ENCODE measurements around the gene THADA. TPM values are rescaled to one million over a fixed set of nuclear protein-coding genes. Genes with fewer than 3 reads are reported as not detected.

The THADA gene
- total RNA-seq, 3 donors from 2014 or later (not counting 1 experiment from before 2014, with no cell fraction given) = 34.1 to 35.7 (median 35.3) TPM

DNA sequence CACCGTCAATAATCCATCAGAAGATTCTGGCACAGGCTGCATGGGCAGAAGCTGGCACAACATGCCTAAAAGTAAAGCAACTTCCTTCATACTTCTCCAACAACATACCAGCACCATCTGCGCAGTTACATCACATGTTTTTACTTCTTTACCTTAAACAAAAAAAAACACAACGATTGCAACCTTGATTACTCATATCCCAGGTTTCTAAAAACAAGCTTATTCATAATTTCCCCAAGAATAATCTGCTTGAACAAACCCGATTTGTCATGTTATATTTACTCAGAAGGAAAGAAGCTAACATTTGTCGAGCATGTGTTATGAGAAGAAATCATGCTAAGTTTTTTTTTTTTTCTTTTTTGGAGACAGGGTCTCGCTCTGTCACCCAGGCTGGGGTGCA lies 54.7 kb downstream of the THADA start:
- Mint-ChIP-seq H3K27ac (no peak overlapping the region), H3K4me3 (no peak overlapping the region), H3K9me3 (no peaks in the 10 kb centered on the region), H3K27me3 (ENCODE audit: low read depth in 2 of 2) (no peaks in the 10 kb centered on the region), H3K4me1 (peaks cover 0 to 4% of the 10 kb centered on the region in 2 donors), H3K36me3 (no peaks in the 10 kb centered on the region)
- DNase-seq (no peak), ATAC-seq (no peak)
- Histone ChIP-seq H3K4me3 (ENCODE audit: low read length) (no peak overlapping the region), H3K27me3 (ENCODE audit: control insufficient read depth, insufficient read depth, low read length) (no peaks in the 10 kb centered on the region), H3K4me1 (ENCODE audit: control insufficient read depth, insufficient read depth, low read length) (peaks cover 4% of the 10 kb centered on the region), H3K36me3 (ENCODE audit: control insufficient read depth, insufficient read depth, low read length) (peaks cover 6% of the 10 kb centered on the region), H3K27ac (ENCODE audit: low read length) (no peak overlapping the region), H3K9me3 (ENCODE audit: control insufficient read depth, insufficient read depth, low read length) (no peaks in the 10 kb centered on the region)
- intact Hi-C loops (cut with micrococcal nuclease) = loop anchor here (10.0 kb wide), 1 partner anchor 686 kb away; no protein-coding TSS in a partner anchor
- TF ChIP-seq, protein P1, sequence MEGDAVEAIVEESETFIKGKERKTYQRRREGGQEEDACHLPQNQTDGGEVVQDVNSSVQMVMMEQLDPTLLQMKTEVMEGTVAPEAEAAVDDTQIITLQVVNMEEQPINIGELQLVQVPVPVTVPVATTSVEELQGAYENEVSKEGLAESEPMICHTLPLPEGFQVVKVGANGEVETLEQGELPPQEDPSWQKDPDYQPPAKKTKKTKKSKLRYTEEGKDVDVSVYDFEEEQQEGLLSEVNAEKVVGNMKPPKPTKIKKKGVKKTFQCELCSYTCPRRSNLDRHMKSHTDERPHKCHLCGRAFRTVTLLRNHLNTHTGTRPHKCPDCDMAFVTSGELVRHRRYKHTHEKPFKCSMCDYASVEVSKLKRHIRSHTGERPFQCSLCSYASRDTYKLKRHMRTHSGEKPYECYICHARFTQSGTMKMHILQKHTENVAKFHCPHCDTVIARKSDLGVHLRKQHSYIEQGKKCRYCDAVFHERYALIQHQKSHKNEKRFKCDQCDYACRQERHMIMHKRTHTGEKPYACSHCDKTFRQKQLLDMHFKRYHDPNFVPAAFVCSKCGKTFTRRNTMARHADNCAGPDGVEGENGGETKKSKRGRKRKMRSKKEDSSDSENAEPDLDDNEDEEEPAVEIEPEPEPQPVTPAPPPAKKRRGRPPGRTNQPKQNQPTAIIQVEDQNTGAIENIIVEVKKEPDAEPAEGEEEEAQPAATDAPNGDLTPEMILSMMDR (IDR thresholded peaks at IDR 0.05) = no peak
- WGBS (ENCODE audit: insufficient coverage) = 66% methylated on average over 6 of the region's 6 CpGs

DNA sequence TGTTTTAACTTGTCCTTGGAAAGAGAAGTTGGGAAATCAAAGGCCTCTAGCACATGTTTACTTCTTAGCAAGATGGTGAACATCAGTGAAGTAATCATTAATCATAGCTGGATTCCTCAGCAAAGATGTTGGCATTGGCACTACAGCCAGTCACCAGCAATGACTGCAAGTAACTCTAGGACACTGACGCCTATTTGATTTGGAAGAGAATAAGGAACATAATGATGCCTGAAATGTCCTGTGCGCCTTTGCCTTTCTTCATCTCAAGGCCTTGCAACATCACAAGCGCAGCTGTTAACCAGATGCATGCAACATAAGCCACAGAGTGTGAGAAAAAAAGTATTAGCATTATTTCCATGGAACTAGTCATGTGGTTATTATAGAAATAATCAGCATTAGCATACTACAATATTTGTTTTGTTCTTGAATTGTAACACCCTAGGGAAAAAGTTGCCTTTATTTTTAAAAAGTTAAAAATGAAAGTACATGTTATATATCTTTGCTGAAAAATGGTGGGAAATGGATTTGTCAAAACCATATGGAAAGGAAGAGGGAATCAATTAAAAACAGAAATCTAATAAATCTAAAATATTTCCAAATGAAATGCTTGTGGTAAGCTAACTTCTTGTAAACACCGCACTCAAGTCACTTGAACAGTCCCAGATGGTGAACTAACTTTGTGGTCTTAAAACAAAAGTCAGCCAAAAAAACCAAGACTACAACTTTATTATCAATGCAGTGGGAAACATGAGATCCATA lies 55.6 kb downstream of the THADA start:
- Histone ChIP-seq H3K36me3 (ENCODE audit: control insufficient read depth, insufficient read depth, low read length) (peaks cover 10% of the 10 kb centered on the region), H3K27me3 (ENCODE audit: control insufficient read depth, insufficient read depth, low read length) (no peaks in the 10 kb centered on the region), H3K9me3 (ENCODE audit: control insufficient read depth, insufficient read depth, low read length) (no peaks in the 10 kb centered on the region), H3K4me3 (ENCODE audit: low read length) (no peak overlapping the region), H3K27ac (ENCODE audit: low read length) (no peak overlapping the region), H3K4me1 (ENCODE audit: control insufficient read depth, insufficient read depth, low read length) (peaks cover 4% of the 10 kb centered on the region)
- Mint-ChIP-seq H3K9me3 (no peaks in the 10 kb centered on the region), H3K27ac (no peak overlapping the region), H3K4me3 (no peak overlapping the region), H3K4me1 (peaks cover 0 to 4% of the 10 kb centered on the region in 2 donors), H3K36me3 (no peaks in the 10 kb centered on the region), H3K27me3 (ENCODE audit: low read depth in 2 of 2) (no peaks in the 10 kb centered on the region)
- no peak for DNase-seq
- ATAC-seq = peak in 1 of 3 donors; percentile 32
- TF ChIP-seq, protein P1 (IDR thresholded peaks at IDR 0.05) = no peak
- 93% methylated on average over 3 of the region's 4 CpGs for WGBS (ENCODE audit: insufficient coverage)
- intact Hi-C loops (cut with micrococcal nuclease) = loop anchor here (10.0 kb wide), 1 partner anchor 685 kb away; no protein-coding TSS in a partner anchor

DNA sequence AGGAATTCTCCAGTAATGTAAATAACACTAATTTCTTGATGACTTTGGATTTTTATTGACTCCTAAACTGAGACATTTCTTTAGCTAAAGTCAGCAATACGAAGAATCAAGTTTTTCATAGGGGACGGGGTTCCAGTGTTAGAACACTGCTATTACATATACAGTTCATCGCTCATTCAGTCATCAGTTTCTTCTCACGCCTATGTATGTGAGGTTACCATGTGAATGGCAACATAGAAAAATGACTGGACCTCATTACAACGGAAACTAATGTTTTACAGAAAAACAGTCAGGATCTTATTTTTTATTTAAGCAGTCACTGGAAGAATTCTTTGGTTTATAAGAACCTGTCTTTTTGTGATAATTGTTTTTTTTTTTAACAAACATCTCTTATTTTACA lies 56.4 kb downstream of the THADA start:
- intact Hi-C loops (cut with micrococcal nuclease) = no loop called here
- Mint-ChIP-seq H3K4me1 (peaks cover 0 to 4% of the 10 kb centered on the region in 2 donors), H3K36me3 (no peaks in the 10 kb centered on the region), H3K4me3 (no peak overlapping the region), H3K27me3 (ENCODE audit: low read depth in 2 of 2) (no peaks in the 10 kb centered on the region), H3K9me3 (no peaks in the 10 kb centered on the region), H3K27ac (no peak overlapping the region)
- Histone ChIP-seq H3K36me3 (ENCODE audit: control insufficient read depth, insufficient read depth, low read length) (peaks cover 10% of the 10 kb centered on the region), H3K4me3 (ENCODE audit: low read length) (no peak overlapping the region), H3K27me3 (ENCODE audit: control insufficient read depth, insufficient read depth, low read length) (no peaks in the 10 kb centered on the region), H3K4me1 (ENCODE audit: control insufficient read depth, insufficient read depth, low read length) (peaks cover 4% of the 10 kb centered on the region), H3K27ac (ENCODE audit: low read length) (no peak overlapping the region), H3K9me3 (ENCODE audit: control insufficient read depth, insufficient read depth, low read length) (no peaks in the 10 kb centered on the region)
- WGBS (ENCODE audit: insufficient coverage) = 95% methylated on average over 5 of the region's 5 CpGs
- ATAC-seq = no peak
- TF ChIP-seq, protein P1 (IDR thresholded peaks at IDR 0.05) = no peak
- DNase-seq = no peak

Data from natural killer cell (primary cell).